ENCODE measurements around the gene CDH2. TPM values are rescaled to one million over a fixed set of nuclear protein-coding genes. Genes with fewer than 3 reads are reported as not detected.

CDH2 gene
- total RNA-seq, result 3.7 TPM

DNA sequence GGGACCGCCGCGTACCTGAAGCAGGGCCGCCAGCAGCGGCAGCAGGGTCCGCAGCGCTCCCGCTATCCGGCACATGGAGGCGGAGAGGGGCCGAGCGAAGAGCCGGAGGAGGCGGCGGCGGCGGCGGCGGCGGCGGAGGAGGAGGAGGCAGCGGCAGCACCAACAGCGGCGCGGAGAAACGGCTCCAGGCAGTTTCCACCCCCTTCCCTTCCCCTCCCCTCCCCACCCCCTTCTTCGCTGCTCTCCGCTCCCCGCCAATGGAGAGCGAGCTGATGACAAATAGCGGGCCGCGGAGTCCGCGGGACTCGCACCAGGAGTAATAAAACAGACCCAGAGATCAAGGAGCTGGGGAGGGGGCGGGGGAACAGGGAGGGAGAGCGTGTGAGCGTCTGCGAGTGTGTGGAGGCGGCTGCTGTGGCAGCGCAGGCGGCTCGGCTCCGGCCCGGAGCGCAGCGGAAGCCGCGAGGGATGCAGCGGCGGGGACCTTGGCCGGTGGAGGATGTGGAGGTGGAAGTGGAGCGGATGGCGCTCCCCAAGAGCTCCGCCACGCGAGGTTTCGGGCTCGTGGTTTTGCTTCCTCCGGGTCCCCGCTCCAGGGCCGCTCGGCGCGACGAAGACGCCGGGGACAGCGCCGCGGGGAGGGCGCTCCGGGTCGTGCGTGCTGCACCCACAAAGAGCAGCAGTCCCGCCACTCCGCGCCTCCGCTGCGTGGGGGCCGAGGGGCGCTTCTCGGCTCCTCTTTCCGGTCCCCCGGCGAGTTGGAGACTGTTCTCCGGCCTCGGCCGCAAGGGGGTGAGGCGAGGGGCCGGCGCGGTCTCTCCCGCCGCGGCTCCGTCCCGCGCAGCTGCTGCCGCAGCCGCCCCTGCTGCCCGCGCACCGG is at the start of gene CDH2:
CDH2 (minus strand) TSS at position 183 of the 880 bp plus-strand sequence; CDS start at position 75, 108 bp downstream.
- no peaks in the 10 kb centered on the region for H3K36me3 ChIP-seq
- peak within 1 kb of the TSS; percentile 20 for H3K27ac ChIP-seq
- intact Hi-C loops (cut with DNase I), result no loop called here
- no peaks in the 10 kb centered on the region for H3K9me3 ChIP-seq
- H3K27me3 ChIP-seq, result no peaks in the 10 kb centered on the region
- peaks cover 26% of the 10 kb centered on the region for H3K4me1 ChIP-seq
- TF ChIP-seq POLR2AphosphoS5 (IDR thresholded peaks at IDR 0.05; ENCODE audit: insufficient read depth in 1 of 2, low read depth in 1 of 2), result peak in 1 of 2 donors; percentile 49
- TF ChIP-seq CTCF (IDR thresholded peaks at IDR 0.05), result no peak
- DNase-seq (ENCODE audit: extremely low spot score in 2 of 2), result no peak
- H3K4me3 ChIP-seq, result peak within 1 kb of the TSS; percentile 52 to 68

- DNase-seq (ENCODE audit: extremely low spot score in 2 of 2), result no peak
- H3K4me3 ChIP-seq, result no peak overlapping the region
- no peak overlapping the region for H3K27ac ChIP-seq
- no peak for TF ChIP-seq CTCF (IDR thresholded peaks at IDR 0.05)
- TF ChIP-seq POLR2A (IDR thresholded peaks at IDR 0.05), result no peak
- no peak for TF ChIP-seq POLR2AphosphoS5 (IDR thresholded peaks at IDR 0.05; ENCODE audit: insufficient read depth in 1 of 2, low read depth in 1 of 2)
- H3K27me3 ChIP-seq, result no peaks in the 10 kb centered on the region
- H3K9me3 ChIP-seq, result no peaks in the 10 kb centered on the region
- intact Hi-C loops (cut with DNase I), result no loop called here
- H3K4me1 ChIP-seq, result no peaks in the 10 kb centered on the region
- no peaks in the 10 kb centered on the region for H3K36me3 ChIP-seq
Observed at GRCh38 chr18:28212060-28212459, 35.1 kb upstream of the CDH2 start.

- intact Hi-C loops (cut with DNase I), result no loop called here
- H3K27me3 ChIP-seq, result no peaks in the 10 kb centered on the region
- DNase-seq (ENCODE audit: extremely low spot score in 2 of 2), result no peak
- no peaks in the 10 kb centered on the region for H3K4me1 ChIP-seq
- no peaks in the 10 kb centered on the region for H3K36me3 ChIP-seq
- no peak overlapping the region for H3K4me3 ChIP-seq
- no peaks in the 10 kb centered on the region for H3K9me3 ChIP-seq
- TF ChIP-seq CTCF (IDR thresholded peaks at IDR 0.05), result no peak
- TF ChIP-seq POLR2AphosphoS5 (IDR thresholded peaks at IDR 0.05; ENCODE audit: insufficient read depth in 1 of 2, low read depth in 1 of 2), result no peak
- no peak for TF ChIP-seq POLR2A (IDR thresholded peaks at IDR 0.05)
- no peak overlapping the region for H3K27ac ChIP-seq
Observed at GRCh38 chr18:28208712-28209265, 31.9 kb upstream of the CDH2 start.

- TF ChIP-seq CTCF (IDR thresholded peaks at IDR 0.05) (no peak), POLR2AphosphoS5 (IDR thresholded peaks at IDR 0.05; ENCODE audit: insufficient read depth in 1 of 2, low read depth in 1 of 2) (no peak)
- intact Hi-C loops (cut with DNase I), result no loop called here
- Histone ChIP-seq H3K9me3 (no peaks in the 10 kb centered on the region), H3K36me3 (no peaks in the 10 kb centered on the region), H3K27ac (no peak overlapping the region), H3K4me1 (no peaks in the 10 kb centered on the region), H3K27me3 (no peaks in the 10 kb centered on the region), H3K4me3 (no peak overlapping the region)
- DNase-seq (ENCODE audit: extremely low spot score in 2 of 2), result no peak
Observed at GRCh38 chr18:28208268-28208667, 31.3 kb upstream of the CDH2 start.

- Histone ChIP-seq H3K27me3 (no peaks in the 10 kb centered on the region), H3K4me3 (no peak overlapping the region), H3K9me3 (no peaks in the 10 kb centered on the region), H3K36me3 (no peaks in the 10 kb centered on the region), H3K27ac (no peak overlapping the region), H3K4me1 (no peaks in the 10 kb centered on the region)
- TF ChIP-seq POLR2A (IDR thresholded peaks at IDR 0.05), result no peak
- TF ChIP-seq CTCF (IDR thresholded peaks at IDR 0.05), result no peak
- TF ChIP-seq POLR2AphosphoS5 (IDR thresholded peaks at IDR 0.05; ENCODE audit: insufficient read depth in 1 of 2, low read depth in 1 of 2), result no peak
- intact Hi-C loops (cut with DNase I), result no loop called here
- no peak for DNase-seq (ENCODE audit: extremely low spot score in 2 of 2)
Observed at GRCh38 chr18:28204154-28204553, 27.2 kb upstream of the CDH2 start.
